A673 (cell line): ENCODE measurements around the gene RELN. TPM values are rescaled to one million over a fixed set of nuclear protein-coding genes. Genes with fewer than 3 reads are reported as not detected.

Source experiments
- BruUV-seq: library from RNA; stranded (reverse); fragments of 400-500 nt; replicated peaks from 2 replicates; lab custom pipeline; 2021; lab: Mats Ljungman, UMichigan
- CTCF ChIA-PET: fragments of 300-600 bp; sonication (Branson Sonifier 250); formaldehyde crosslinking; loops from one replicate; lab custom pipeline; 2022; ENCODE audit warnings: antibody characterized with exemption; lab: Charles Lee
- POLR2A ChIA-PET: fragments of 300-600 bp; sonication (Branson Sonifier 250); formaldehyde crosslinking; loops from one replicate; lab custom pipeline; 2022; ENCODE audit warnings: antibody characterized with exemption; ENCODE audit not compliant: low non-redundant PET; lab: Charles Lee
- DNase-seq: peaks from one replicate; pipeline ENCODE4 v3.0.0-alpha.2; 2015; ENCODE audit warnings: low spot score
- H3K27ac ChIP-seq: fragments of 200-600 bp; sonication (generic); 2 replicates; pipeline ENCODE4 v1.5.1; 2016; ENCODE audit warnings: mixed run types, low read depth, mild to moderate bottlenecking, mixed read lengths, antibody characterized with exemption, low read length; ENCODE audit not compliant: poor library complexity, severe bottlenecking
- H3K27me3 ChIP-seq: fragments of 200-600 bp; sonication (generic); replicated peaks from 2 replicates; pipeline ENCODE4 v1.6.1; 2017; ENCODE audit warnings: mixed run types, low read depth, mild to moderate bottlenecking, mixed read lengths, antibody characterized with exemption, low read length; ENCODE audit not compliant: insufficient read depth, poor library complexity
- H3K36me3 ChIP-seq: fragments of 200-600 bp; sonication (generic); 2 replicates; pipeline ENCODE4 v1.6.1; 2016; ENCODE audit warnings: mixed run types, mild to moderate bottlenecking, mixed read lengths, antibody characterized with exemption, low read length; ENCODE audit not compliant: insufficient read depth, poor library complexity, severe bottlenecking
- H3K4me1 ChIP-seq: fragments of 200-600 bp; sonication (generic); 2 replicates; pipeline ENCODE4 v1.6.1; 2017; ENCODE audit warnings: mixed run types, mild to moderate bottlenecking, mixed read lengths, antibody characterized with exemption, low read length; ENCODE audit not compliant: insufficient read depth, poor library complexity, severe bottlenecking
- H3K4me3 ChIP-seq: fragments of 200-600 bp; sonication (generic); 2 replicates; pipeline ENCODE4 v1.5.1; 2016; ENCODE audit warnings: low read depth, mixed run types, mild to moderate bottlenecking, mixed read lengths, low read length; ENCODE audit not compliant: poor library complexity, severe bottlenecking
- H3K9me3 ChIP-seq: fragments of 200-600 bp; sonication (generic); 2 replicates; pipeline ENCODE4 v1.6.1; 2016; ENCODE audit warnings: mixed run types, low read depth, mild to moderate bottlenecking, mixed read lengths, antibody characterized with exemption, low read length; ENCODE audit not compliant: poor library complexity, severe bottlenecking
- CTCF ChIP-seq: fragments of 300-800, 200-600 bp; sonication (generic); conservative IDR thresholded peaks from 2 replicates; pipeline ENCODE4 v1.5.1; 2017; ENCODE audit warnings: low read depth, mild to moderate bottlenecking, antibody characterized with exemption, low read length, moderate library complexity, mixed read lengths
- EZH2 ChIP-seq: fragments of 200-600 bp; sonication (generic); IDR thresholded peaks from 2 replicates; pipeline ENCODE4 v1.6.1; 2017; ENCODE audit warnings: borderline replicate concordance, low read depth, mild to moderate bottlenecking, mixed read lengths, antibody characterized with exemption, low read length; ENCODE audit not compliant: poor library complexity, severe bottlenecking
- intact Hi-C: fragments of 100-400 bp; cut with micrococcal nuclease; formaldehyde crosslinking; loops from one replicate; pipeline ENCODE4 v1.10.0; 2022; ENCODE audit not compliant: unreplicated experiment
- total RNA-seq: library from RNA; stranded (reverse); gene quantifications from 2 replicates; pipeline ENCODE4 v1.2.3, GENCODE V29; 2021

RELN gene
- total RNA-seq, 1 experiment from 2014 or later = not detected

DNA sequence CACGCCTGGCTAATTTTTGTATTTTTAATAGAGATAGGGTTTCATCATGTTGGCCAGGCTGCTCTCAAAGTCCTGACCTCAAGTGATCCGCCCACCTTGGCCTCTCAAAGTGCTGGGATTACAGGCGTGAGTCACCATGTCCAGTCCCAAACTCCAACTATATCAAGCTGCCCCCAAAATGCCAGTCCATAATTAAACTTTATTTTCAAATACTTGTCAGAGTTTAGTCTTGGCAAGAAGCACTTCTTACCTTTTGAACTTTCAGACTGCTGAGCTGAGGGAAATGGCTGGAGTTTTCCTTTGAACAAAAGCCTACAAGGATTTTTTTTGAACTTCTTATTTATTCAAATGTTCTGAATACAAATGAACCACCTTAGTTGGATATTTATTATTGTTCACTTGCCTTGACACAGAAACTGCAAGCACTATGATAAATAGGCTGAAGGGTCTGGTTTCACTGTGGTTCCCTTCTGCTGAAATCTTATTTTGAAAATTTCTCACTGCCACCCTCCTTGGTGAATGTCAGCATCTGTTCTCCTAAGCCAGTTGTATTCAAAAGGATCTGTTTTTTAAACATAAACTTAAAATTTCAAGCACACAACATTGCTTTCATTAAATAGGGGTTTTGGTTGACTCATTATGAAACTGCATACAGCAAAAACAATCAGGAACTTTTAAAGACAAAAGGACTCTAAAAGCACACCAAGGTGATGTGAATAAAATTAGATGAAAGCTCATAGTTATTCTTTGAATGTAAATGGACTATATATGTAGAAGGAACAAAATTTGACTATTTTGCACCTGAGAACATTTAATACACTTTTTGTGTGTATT lies 441.8 kb downstream of the RELN start:
- ChIA-PET CTCF (no interaction called here), POLR2A (no interaction called here)
- H3K9me3 ChIP-seq = no peaks in the 10 kb centered on the region
- intact Hi-C loops = no loop called here
- no peak overlapping the region for H3K27ac ChIP-seq
- no TSS peak for BruUV-seq
- no peaks in the 10 kb centered on the region for H3K36me3 ChIP-seq
- H3K4me3 ChIP-seq = no peak overlapping the region
- DNase-seq = no peak
- H3K27me3 ChIP-seq = peaks cover 59% of the 10 kb centered on the region
- H3K4me1 ChIP-seq = no peaks in the 10 kb centered on the region
- no peak for TF ChIP-seq CTCF
- no peak for TF ChIP-seq EZH2

GRCh38 chr7:103542470-103542869 lies 447.0 kb downstream of the RELN start:
- no TSS peak for BruUV-seq
- no peaks in the 10 kb centered on the region for H3K36me3 ChIP-seq
- DNase-seq = no peak
- intact Hi-C loops = no loop called here
- no peaks in the 10 kb centered on the region for H3K9me3 ChIP-seq
- ChIA-PET POLR2A (no interaction called here), CTCF (no interaction called here)
- no peaks in the 10 kb centered on the region for H3K4me1 ChIP-seq
- no peak for TF ChIP-seq CTCF
- TF ChIP-seq EZH2 = no peak
- H3K27ac ChIP-seq = no peak overlapping the region
- H3K27me3 ChIP-seq = peaks cover 30% of the 10 kb centered on the region
- no peak overlapping the region for H3K4me3 ChIP-seq

DNA sequence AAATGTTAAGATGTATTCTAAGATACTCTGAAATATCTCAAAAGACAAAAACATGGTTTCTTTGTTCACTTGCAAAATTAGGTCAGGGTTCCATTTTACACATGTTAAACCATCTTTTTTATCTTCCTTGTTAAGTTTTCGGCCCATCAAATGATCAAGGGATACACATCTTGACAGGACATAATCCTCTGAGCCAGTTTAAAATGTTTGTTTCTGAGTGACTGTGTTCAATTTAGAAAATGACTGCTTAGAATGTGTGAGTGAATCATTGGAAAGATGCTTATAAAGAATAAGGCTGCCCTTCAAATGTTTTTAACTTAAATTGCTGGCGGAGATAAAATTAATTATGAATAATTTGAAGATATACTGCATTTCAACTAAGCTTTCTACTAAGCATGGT lies 447.5 kb downstream of the RELN start:
- intact Hi-C loops = no loop called here
- TF ChIP-seq CTCF (no peak), EZH2 (no peak)

More for the DNA sequence above, 447.5 kb downstream of the RELN start:
- H3K36me3 ChIP-seq = no peaks in the 10 kb centered on the region
- BruUV-seq = no TSS peak
- no peaks in the 10 kb centered on the region for H3K4me1 ChIP-seq
- DNase-seq = no peak
- POLR2A ChIA-PET = no interaction called here
- no peaks in the 10 kb centered on the region for H3K9me3 ChIP-seq
- H3K27ac ChIP-seq = no peak overlapping the region
- CTCF ChIA-PET = no interaction called here
- H3K27me3 ChIP-seq = peaks cover 33% of the 10 kb centered on the region
- no peak overlapping the region for H3K4me3 ChIP-seq
